ENCODE measurements around the gene CUL7. TPM values are rescaled to one million over a fixed set of nuclear protein-coding genes. Genes with fewer than 3 reads are reported as not detected.
"Not testable (repeated sequence)": the region's sequence is repeated elsewhere in the genome, so short reads cannot be mapped to it uniquely, and the experiment has no call there.

The CUL7 gene
- total RNA-seq, 2 experiments from 2014 or later, result 13.9 TPM

- no peak overlapping the region for H3K27ac Mint-ChIP-seq
- ATAC-seq (peak; percentile 25), DNase-seq (no peak)
- H3K9me3 Mint-ChIP-seq, result no peaks in the 10 kb centered on the region
- H3K27me3 Mint-ChIP-seq, result peaks cover 1% of the 10 kb centered on the region
- peaks cover 8% of the 10 kb centered on the region for H3K4me1 Mint-ChIP-seq (ENCODE audit: low read depth)
- POLR2A ChIA-PET, result interaction anchor here (0.7 to 1.0 kb wide), 2 partner anchors 44 to 56 kb away, joined by 3 read pairs; no protein-coding TSS in a partner anchor
- no peaks in the 10 kb centered on the region for H3K36me3 Mint-ChIP-seq (ENCODE audit: low read depth)
- H3K4me3 Mint-ChIP-seq, result no peak overlapping the region
- CTCF ChIA-PET, result interaction anchor here (1.4 kb wide), 1 partner anchor 10 kb away, joined by 3 read pairs; no protein-coding TSS in a partner anchor
- TF ChIP-seq, protein P1, sequence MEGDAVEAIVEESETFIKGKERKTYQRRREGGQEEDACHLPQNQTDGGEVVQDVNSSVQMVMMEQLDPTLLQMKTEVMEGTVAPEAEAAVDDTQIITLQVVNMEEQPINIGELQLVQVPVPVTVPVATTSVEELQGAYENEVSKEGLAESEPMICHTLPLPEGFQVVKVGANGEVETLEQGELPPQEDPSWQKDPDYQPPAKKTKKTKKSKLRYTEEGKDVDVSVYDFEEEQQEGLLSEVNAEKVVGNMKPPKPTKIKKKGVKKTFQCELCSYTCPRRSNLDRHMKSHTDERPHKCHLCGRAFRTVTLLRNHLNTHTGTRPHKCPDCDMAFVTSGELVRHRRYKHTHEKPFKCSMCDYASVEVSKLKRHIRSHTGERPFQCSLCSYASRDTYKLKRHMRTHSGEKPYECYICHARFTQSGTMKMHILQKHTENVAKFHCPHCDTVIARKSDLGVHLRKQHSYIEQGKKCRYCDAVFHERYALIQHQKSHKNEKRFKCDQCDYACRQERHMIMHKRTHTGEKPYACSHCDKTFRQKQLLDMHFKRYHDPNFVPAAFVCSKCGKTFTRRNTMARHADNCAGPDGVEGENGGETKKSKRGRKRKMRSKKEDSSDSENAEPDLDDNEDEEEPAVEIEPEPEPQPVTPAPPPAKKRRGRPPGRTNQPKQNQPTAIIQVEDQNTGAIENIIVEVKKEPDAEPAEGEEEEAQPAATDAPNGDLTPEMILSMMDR (IDR thresholded peaks at IDR 0.05), result no peak
- intact Hi-C loops (cut with micrococcal nuclease), result no loop called here
These were observed 35.0 kb upstream of the CUL7 start for GRCh38 chr6:43088654-43089056.

DNA sequence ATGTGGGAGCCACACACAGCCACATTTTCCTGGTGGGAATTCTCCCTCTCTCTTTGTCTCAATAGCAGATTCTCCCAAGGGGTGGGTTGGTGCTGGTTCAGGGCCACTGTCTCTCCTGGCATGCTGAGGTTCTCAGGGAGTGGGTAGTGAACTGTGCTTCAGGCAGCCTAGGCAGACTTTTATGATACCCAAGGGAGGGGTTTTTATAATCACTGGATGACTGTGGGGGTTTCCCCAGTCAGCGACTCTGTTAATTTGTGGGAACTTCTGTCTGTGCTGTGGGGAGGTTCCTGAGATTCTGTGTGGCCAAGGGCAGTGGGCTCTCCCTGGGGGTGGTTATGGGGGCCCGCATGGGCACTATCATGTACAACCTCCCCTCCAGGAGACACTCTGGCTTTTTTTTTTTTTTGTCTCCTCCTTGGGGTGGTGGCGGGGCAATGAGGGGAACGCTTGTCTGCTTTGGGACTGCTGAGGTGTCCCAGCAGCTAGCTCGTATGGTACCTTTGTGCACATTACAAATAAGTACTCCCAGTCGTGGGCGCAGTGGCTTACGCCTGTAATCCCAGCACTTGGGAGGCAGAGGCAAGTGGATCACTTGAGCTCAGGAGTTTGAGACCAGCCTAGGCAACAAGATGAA, 32.5 kb upstream of the CUL7 start:
- TF ChIP-seq, protein P1 (IDR thresholded peaks at IDR 0.05), result no peak
- Mint-ChIP-seq H3K4me3 (no peak overlapping the region), H3K9me3 (no peaks in the 10 kb centered on the region), H3K27ac (no peak overlapping the region), H3K4me1 (ENCODE audit: low read depth) (peaks cover 6% of the 10 kb centered on the region), H3K27me3 (peaks cover 1% of the 10 kb centered on the region), H3K36me3 (ENCODE audit: low read depth) (no peaks in the 10 kb centered on the region)
- intact Hi-C loops (cut with micrococcal nuclease), result no loop called here
- POLR2A ChIA-PET, result interaction anchor here (1.1 kb wide), 1 partner anchor 49 kb away, joined by 3 read pairs; no protein-coding TSS in a partner anchor
- ATAC-seq (peak; percentile 94), DNase-seq (peak; percentile 51)
- CTCF ChIA-PET, result no interaction called here

DNA sequence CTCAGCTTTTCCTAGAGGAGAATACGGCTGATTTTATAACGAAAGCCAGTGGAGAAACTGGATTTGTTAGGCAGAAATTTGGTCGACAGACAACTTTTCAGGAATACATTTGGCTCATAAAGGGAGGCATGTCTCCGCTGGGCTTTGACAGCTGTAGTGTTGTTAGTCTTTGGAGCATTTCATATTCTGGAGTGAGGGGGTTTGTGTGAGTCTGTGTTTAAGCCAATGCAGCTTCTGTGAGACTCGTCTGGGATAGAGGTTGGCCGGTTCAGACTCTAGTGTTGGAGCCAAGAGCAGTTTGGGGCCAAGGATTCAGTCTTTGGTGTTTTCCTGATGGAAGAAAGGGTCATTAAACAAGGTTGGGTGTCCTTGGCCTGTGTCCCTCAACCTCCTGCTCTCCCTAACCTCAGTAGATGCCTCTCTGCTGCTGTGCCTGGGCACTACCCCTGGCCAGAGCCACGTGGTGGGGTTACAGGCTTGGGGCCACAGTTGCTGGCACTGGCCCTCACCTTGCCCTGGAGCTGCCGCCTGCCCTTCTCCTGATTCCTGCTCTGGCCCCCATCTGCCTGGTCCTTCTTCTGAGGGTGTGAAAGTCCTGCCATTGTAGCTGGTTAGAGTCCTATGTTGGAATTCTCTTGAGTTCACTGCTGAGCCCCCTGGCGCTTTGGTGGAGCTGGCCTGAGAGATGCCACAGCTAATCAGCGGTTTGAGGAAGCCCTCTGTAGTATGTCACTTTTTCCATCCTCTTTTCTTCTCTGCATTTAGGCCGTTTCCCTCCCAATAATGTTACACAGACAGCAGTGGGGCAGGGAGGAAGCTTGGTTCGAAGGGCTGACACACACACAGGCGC, 29.4 kb upstream of the CUL7 start:
- POLR2A ChIA-PET, result no interaction called here
- H3K36me3 Mint-ChIP-seq (ENCODE audit: low read depth), result no peaks in the 10 kb centered on the region
- no peak overlapping the region for H3K27ac Mint-ChIP-seq
- H3K4me3 Mint-ChIP-seq, result no peak overlapping the region
- TF ChIP-seq, protein P1 (IDR thresholded peaks at IDR 0.05), result no peak
- intact Hi-C loops (cut with micrococcal nuclease), result no loop called here
- H3K27me3 Mint-ChIP-seq, result peaks cover 3% of the 10 kb centered on the region
- H3K4me1 Mint-ChIP-seq (ENCODE audit: low read depth), result peaks cover 6% of the 10 kb centered on the region
- DNase-seq, result no peak
- H3K9me3 Mint-ChIP-seq, result no peaks in the 10 kb centered on the region
- CTCF ChIA-PET, result interaction anchor here (2.2 kb wide), 1 partner anchor 61 kb away, joined by 5 read pairs; no protein-coding TSS in a partner anchor
- no peak for ATAC-seq

- H3K27ac Mint-ChIP-seq; H3K9me3 Mint-ChIP-seq; ATAC-seq; H3K4me1 Mint-ChIP-seq (ENCODE audit: low read depth); H3K36me3 Mint-ChIP-seq (ENCODE audit: low read depth); DNase-seq; intact Hi-C loops (cut with micrococcal nuclease); H3K4me3 Mint-ChIP-seq; H3K27me3 Mint-ChIP-seq; POLR2A ChIA-PET: not testable (repeated sequence)
- CTCF ChIA-PET, result interaction anchor here (2.2 kb wide), 1 partner anchor 62 kb away, joined by 5 read pairs; no protein-coding TSS in a partner anchor
These were observed 28.3 kb upstream of the CUL7 start for GRCh38 chr6:43081922-43082321.

GRCh38 chr6:43081043-43081442, 27.4 kb upstream of the CUL7 start:
- Mint-ChIP-seq H3K9me3 (no peaks in the 10 kb centered on the region), H3K4me1 (ENCODE audit: low read depth) (peaks cover 2% of the 10 kb centered on the region), H3K27ac (no peak overlapping the region), H3K36me3 (ENCODE audit: low read depth) (no peaks in the 10 kb centered on the region), H3K27me3 (peaks cover 11% of the 10 kb centered on the region), H3K4me3 (no peak overlapping the region)
- ChIA-PET CTCF (interaction anchor here (1.4 kb wide), 1 partner anchor 63 kb away, joined by 3 read pairs; no protein-coding TSS in a partner anchor), POLR2A (no interaction called here)
- no peak for DNase-seq
- ATAC-seq, result no peak
- intact Hi-C loops (cut with micrococcal nuclease), result no loop called here
- TF ChIP-seq, protein P1 (IDR thresholded peaks at IDR 0.05), result no peak

Data from activated CD8-positive, alpha-beta T cell treated with anti-CD3 and anti-CD28 coated beads for 36 hours (primary cell).